GM18526 (cell line): ENCODE measurements around the gene COX19.

Experiments
- POLR2A ChIP-seq: IDR thresholded peaks from 3 replicates; pipeline ENCODE4 v1.6.1; 2011; ENCODE audit not compliant: insufficient read length; ENCODE audit errors: extremely low read depth

Gene COX19

DNA sequence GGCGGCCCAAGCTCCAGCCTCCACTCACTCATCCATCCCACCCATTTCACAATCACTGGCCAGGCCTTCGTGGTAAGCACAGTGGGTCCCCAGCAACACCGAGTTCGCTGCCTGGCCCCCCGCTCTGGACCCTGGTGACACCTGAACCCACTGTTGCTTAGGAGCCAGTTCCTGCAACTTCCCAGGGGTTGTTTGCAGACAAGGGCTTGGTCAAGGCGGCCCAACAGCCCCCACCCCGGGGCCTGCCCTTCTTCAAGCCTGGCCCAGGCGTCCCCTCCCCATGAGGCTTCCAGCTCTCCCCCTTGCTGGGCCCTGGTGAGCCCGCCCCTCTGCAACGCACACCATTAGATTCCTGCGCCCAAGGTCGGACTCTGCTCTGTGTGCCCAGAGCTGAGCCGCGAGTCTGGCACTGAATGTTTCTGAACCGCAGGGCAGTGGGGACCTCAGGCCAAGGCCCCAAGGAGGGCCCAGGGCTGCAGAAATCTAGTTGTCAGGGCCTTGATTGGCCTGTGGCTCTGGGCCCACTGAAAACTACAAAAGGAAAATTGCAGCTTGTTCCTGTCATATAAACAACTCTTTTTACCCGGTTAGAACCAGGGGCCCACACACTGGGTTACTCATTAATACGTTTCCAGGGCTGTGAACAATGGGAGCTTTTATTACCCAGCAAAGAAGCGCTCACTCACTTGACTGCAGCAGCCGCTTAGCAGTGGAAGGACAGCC lies 2.1 kb upstream of the COX19 start:
- TF ChIP-seq POLR2A = no peak

DNA sequence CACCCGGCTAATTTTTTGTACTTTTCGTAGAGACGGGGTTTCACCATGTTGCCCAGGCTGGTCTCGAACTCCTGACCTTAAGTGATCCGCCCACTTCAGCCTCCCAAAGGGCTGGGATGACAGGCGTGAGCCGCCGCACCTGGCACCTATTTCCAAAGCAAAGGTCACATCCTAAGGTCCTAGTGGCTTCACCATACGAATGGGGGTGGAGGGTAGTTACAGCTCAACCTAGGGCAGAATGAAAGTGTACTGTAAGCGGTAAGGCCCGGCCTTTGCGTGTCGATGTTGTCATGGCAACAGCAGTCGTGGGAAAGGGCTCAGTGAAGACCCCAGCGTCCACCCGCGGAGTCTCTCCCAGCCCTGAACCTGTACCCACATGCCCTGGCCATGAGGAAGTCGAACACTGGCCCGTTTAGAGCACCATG lies 1.6 kb upstream of the COX19 start:
- TF ChIP-seq POLR2A = no peak

DNA sequence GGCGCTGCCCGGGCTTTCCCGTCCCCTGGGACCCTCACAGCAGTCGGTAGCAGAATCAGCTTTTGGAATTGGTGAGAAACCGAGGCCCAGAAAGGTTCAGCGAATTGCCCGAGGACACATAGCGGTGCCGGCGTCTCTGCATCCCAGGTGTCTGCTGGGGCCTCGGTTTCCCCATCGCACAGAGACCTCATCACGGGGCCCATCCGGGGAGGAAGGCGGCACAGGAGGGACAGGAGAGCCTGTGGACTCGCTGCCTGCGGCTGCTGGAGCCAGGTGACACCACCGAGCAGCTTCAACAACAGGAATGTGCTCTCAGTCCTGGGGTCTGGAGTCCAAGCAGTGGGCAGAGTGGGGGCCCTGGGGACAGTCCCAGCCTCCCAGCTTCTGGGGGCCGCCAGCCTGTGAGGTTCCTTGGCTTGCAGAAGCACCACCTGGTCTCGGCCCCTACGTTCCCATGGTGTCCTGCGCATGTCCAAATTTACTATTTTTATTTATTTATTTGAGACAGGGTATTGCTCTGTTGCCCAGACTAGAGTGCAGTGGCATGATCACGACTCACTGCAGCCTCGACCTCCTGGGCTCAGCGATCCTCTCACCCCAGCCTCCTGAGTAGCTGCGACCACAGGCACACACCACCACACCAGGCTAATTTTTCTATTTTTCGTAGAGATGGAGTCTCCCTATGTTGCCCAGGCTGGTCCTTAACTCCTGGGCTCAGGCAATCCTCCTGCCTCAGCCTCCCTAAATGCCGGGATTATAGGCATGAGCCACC lies 539 bp upstream of the COX19 start:
- no peak for TF ChIP-seq POLR2A

DNA sequence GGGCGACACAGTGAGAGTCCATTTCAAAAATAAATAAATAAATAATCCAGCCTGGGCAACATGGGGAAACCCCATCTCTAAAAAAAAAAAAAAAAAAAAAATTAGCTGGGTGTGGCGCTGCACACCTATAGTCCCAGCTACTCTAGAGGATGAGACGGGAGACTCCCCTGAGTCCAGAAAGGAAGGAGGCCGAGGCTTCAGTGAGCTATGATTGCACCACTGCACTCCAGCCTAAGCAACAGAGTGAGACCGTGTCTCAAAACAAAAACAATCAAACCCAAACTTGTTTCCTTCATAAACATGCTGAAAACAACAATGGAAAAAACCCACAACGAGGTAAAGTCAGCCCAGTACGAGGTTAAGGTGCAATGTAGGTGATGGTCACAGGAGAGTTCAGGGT lies 1.2 kb downstream of the COX19 start:
- TF ChIP-seq POLR2A = no peak

DNA sequence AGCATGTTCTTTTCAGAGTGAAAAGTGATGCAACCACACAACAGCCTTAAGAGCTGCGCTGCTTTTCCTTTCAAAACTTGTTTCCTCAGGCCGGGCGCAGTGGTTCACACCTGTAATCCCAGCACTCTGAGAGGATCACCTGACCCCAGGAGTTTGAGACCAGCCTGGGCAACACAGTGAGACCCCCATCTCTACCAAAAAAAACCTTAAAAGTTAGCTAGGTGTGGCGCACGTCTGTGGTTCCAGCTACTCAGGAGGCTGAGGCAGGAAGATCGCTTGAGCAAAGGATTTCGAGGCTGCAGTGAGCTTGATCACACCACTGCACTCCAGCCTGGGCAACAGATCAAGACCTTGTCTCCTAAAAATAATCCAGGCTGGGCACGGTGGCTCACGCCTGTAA lies 2.0 kb downstream of the COX19 start:
- no peak for TF ChIP-seq POLR2A

DNA sequence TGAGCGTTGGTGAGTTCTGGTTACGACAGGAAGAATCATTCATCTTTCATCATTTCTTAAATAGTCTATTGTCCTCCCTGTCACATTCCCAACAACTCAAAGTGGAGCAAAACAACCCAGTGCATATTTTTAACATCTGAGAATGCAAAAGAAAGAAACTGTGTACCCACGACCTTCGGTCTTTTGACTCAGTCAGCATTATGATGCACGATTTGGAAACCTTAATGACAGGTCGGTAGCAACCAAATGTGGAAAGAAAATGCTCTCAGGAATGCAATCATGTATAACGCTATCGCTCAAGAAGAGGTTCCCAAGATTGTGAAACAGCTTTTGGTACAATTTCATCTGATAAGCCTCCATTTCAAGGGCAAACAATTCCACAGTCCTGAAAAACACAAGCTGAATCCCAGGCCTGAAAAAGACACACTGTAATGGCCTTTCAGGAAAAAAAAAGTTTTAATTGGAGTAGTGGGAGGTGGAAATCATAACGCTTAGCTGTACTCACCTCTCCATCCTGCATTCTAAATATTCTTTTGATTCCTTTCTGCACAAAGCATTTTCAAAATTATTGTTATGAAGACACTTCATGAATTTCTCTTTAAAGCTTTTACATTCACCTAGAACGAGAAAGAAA lies 2.6 kb downstream of the COX19 start:
- no peak for TF ChIP-seq POLR2A

DNA sequence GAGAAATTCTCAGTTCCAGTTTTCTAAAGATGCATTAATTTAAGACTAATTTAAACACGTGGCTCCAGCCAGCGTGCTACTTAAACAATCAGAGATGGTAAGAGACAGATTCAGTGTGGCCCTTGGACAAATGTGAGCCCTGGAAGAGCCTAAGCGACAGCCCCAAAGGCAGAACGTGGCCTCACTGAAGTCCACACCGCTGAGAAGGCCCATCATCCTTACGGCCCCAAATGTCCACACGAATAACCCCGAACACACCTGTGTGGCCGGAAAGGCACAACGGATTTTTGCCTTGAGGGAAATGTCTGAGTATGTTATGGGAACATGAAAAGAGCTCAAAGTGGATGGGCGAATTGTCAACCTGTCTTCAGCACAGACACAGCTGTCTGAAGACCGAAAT lies 3.2 kb downstream of the COX19 start:
- TF ChIP-seq POLR2A = no peak

DNA sequence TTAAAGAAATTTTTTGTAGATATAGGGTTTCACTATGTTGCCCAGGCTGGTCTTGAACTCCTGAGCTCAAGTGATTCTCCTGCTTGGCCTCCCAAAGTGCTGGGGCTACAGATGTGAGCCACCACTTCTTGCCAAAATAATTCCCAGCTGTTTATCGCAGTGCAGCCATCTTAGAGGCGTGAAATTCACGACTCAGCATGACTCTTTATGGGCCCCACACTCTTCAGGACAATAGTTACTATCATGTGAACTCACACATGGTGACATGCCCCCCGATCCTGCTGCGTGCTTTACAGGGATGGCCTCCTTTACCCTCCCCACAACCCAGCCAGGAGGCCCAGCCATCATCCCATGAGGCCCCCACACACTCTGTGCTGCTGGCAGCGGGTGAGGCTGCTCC lies 4.6 kb downstream of the COX19 start:
- TF ChIP-seq POLR2A = no peak

DNA sequence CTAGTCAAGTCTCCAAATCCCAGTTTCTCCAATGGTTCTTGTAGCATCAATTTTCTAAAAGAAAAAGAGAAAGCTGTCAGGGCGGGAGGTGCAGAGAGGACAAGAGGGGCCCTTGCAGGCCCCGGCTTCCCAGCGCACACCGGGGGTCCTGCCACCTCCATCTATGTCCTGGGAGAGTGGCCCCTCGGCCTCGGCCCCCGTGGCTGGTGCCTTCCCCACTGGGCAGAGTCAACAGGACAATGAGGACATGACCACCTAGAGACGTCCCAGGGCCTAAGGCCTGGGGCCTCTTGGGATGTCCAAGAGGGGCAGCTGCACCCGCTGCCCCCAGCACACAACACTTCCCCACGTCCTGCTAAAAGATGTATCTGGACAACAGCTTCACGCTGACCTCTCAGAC lies 5.9 kb downstream of the COX19 start:
- TF ChIP-seq POLR2A = no peak

DNA sequence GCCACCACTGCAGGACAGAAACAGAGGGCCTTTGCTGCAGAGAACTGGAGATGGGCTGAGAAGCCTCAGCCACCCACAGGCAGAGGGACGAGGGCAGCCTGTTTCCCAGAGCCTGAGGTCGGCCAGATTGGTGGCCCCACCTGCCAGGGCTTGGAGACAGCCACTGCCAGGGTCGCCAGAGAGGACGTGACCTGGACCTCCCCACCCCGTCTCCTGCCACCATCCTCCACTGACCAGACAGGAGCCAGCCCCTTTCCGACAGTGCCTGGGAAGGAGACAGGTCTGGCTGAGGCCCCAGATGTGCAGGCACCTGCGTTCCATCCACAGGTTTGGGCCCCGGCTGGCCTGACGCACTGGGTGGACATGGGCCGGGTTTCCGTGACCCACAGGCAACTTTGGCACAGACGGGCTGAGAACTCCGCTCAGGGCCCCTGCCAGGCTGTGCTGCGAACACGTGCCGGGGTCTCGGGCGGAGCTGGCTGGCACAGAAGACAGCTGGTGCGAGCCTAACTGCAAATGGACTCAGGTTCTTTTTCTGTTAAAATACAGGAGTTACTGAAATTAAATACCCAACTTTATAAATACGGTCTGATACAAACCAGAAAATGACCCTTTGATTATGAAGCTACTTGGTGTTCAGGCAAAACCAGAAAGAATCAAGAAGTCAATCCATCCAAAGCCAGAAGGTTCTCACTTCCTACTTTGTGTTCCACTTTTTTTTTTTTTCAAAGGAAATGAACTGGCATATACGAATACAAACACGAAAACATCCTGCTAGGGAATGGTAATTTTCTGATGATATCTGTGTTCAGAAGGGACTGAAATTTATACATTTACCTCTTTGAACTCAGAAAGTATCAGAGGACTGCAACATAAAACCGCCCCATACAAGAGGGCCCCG lies 6.9 kb downstream of the COX19 start:
- TF ChIP-seq POLR2A = no peak

DNA sequence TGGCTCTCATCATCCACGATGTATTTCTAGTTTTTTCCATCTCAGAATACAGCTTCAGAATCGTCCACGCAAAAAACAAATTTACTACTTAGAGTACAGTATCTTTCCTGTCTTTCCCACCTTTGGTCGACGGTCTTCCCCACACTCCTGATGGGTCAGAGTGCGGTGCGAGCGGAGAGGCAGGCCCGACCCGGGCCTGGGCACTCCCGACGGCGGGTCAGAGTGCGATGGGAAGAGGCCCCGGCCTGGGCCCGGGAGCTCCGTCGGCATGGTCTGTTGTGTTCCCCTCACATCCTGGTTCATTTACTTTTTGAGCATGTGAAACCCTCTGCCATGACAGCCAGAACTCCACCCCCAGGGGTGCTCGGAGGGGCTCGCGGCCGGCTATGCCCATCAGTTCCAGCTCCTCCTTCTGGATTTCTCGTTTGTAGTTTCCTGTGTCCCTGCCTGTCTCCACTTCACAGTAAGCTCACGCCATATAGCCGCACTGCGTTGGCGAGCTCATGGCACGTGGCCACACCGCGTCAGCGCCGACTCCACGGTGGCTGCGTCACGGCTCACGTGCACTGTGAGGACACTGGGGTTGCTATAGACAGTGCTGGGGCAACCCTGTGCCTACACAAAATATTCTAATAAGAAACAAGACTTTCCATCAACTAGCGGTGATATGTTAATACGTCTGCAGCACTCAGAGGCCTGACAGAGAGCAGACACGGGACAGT lies 7.8 kb downstream of the COX19 start:
- TF ChIP-seq POLR2A = no peak

DNA sequence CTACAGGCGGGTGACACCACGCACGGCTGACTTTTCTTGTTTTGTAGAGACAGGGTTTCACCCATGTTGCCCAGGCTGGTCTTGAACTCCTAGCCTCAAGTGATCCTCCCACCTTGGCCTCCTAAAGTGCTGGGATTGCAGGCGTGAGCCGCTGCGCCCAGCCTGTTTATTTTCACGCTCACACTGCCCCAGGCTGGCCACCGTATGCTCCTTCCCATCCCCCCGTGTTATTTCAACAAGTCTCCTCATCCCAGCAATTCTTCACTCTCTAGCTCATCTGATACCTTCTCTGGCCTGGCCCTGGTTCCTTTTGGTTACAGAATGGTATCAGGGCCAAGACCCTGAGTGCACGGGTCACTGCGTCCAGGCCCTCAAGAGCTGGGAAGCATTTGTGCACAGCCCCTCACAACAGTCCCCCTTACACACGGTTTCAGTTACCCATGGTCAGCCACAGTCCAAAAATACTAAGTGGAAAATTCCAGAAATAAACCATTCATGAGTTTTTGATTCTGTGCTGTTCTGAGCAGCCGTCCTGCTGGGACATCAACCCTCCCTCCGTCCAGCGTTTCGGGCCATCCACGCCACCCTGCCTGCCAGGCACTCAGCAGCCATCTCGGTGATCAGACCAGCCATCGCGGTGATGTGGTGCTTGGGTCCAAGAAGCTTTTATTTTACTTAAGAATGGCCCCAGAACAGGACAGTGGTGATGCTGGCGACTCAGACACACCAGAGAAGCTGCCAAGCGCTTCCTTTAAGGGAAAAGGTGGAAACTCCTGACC lies 8.9 kb downstream of the COX19 start:
- TF ChIP-seq POLR2A = no peak

DNA sequence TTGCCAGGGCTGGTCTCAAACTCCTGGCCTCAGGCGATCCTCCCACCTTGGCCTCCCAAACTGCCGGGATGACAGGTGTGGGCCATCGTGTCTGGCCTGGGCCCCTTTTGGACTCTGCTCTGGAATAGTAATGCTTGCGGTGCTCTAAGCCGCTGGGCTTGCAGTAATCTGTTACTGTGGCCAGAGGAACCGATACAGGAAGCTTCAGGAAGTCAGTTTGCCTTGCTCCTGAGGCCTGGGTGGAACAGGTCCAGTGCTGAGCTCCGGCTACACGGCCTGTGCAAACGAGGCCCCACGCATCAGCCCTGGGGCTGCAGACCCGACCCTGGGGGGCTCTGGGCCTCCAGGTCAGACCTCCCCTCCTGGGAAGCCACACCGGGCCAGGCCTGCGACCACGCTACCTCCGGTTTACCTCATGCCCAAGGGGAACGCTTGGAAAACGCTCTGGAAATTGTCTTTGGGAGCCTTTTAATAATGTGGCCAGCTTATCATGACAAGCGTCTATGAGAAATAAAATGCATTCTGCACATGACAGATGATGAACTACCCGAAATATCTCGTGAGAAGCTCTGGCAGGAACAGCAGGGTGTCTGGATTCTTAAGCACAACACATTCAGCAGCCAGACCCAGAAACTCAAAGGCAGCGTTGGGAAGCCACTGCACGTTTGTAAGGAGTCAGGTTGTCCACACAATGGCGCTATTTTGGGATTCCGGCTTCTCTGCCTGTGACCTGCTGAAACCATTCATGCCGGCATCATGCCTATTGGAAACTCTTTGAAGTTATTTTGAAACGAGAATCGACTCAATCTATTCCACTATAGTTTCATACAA lies 10.7 kb downstream of the COX19 start:
- no peak for TF ChIP-seq POLR2A
